ENCODE data around the gene MYO9B. TPM values are rescaled to one million over a fixed set of nuclear protein-coding genes. Genes with fewer than 3 reads are reported as not detected.

The MYO9B gene
- total RNA-seq, 1 experiment from 2014 or later, result 68.3 TPM

DNA sequence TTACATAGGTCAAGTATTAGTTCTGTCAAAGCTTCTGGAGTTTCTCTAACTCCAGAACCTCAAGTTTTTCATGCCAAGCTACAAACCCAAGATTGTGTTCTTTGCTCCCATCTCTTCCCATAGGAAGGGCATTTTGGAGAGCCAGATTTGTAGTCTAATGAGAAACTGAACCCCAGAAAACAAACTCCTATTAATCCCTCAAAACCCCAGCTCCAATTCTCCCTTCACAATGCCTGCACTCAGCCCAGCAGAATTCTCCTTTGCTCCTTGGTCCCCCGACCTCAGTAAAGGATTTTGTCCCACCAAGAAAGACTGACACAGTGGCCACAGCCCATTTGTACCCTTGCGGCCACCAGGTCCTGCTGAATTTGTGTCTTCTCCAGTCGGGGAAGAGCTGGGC lies 180.6 kb downstream of the MYO9B start:
- Histone ChIP-seq H3K36me3 (ENCODE audit: low read depth, low read length) (no peaks in the 10 kb centered on the region), H3K27ac (ENCODE audit: low read length) (no peak overlapping the region), H3K9me2 (replicated peaks; ENCODE audit: low read length) (no peaks in the 10 kb centered on the region), H3K27me3 (ENCODE audit: low read length) (no peaks in the 10 kb centered on the region), H3K9ac (ENCODE audit: low read length) (no peak overlapping the region), H4K20me1 (ENCODE audit: low read length) (no peaks in the 10 kb centered on the region), H3F3A (ENCODE audit: low read length, unreplicated experiment) (no peaks in the 10 kb centered on the region), H3K4me2 (ENCODE audit: low read length) (no peak overlapping the region), H3K4me3 (ENCODE audit: low read length) (no peak overlapping the region), H3K79me2 (ENCODE audit: low read length) (no peaks in the 10 kb centered on the region), H3K4me1 (ENCODE audit: insufficient read depth, low read length) (no peaks in the 10 kb centered on the region), H2AFZ (ENCODE audit: low read length) (no peak overlapping the region), H3K9me3 (ENCODE audit: low read length) (0 out of 2 replicates have a peak, but pooled peaks cover 5% of the 10 kb centered on the region)
- ATAC-seq, result no peak
- TF ChIP-seq, protein P1, sequence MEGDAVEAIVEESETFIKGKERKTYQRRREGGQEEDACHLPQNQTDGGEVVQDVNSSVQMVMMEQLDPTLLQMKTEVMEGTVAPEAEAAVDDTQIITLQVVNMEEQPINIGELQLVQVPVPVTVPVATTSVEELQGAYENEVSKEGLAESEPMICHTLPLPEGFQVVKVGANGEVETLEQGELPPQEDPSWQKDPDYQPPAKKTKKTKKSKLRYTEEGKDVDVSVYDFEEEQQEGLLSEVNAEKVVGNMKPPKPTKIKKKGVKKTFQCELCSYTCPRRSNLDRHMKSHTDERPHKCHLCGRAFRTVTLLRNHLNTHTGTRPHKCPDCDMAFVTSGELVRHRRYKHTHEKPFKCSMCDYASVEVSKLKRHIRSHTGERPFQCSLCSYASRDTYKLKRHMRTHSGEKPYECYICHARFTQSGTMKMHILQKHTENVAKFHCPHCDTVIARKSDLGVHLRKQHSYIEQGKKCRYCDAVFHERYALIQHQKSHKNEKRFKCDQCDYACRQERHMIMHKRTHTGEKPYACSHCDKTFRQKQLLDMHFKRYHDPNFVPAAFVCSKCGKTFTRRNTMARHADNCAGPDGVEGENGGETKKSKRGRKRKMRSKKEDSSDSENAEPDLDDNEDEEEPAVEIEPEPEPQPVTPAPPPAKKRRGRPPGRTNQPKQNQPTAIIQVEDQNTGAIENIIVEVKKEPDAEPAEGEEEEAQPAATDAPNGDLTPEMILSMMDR (conservative IDR thresholded peaks at IDR 0.05; ENCODE audit: low read depth, low read length), result no peak
- TF ChIP-seq EZH2 (IDR thresholded peaks at IDR 0.05; ENCODE audit: low read length, unreplicated experiment), result no peak
- intact Hi-C loops (cut with micrococcal nuclease), result no loop called here
- BruUV-seq (replicated peaks), result no TSS peak
- ChIA-PET CTCF (no interaction called here), POLR2A (ENCODE audit: unreplicated experiment) (interaction anchor here (0.5 kb wide), 1 partner anchor 160 kb away, joined by 31 read pairs; no protein-coding TSS in a partner anchor)
- DNase-seq, result no peak

DNA sequence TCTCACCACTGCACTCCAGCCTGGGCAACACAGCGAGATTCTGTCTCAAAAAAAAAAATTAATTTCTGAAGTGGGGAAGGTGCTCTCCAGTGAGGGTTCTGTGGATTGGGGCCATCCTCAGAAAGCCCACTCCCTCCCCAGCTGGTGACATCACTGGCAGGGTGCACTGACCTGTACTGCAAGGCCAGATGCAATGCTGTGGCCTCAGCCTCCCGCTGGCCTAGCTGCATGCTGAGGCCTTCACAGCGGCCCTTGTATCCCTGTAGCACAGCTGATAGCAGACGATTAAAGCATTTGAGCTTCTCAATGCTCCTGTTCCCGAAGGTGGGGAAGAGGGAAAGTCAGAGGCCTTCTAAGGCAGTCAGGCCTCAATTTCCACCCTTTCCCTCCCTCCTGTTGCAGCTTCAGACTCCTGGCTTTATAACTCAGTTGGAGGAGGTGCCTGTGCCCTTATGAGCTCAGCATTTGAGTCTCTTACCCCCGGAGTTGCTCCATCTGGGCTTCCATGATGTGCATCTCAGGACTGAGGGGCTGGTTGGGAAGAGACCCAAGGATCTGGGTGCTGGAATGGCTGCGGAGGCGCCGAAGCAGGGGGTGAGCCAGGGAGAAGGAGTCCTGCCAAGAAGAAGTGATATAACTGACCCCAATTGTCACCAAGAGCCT lies 183.7 kb downstream of the MYO9B start:
- Histone ChIP-seq H3K27me3 (ENCODE audit: low read length) (no peaks in the 10 kb centered on the region), H3K36me3 (ENCODE audit: low read depth, low read length) (no peaks in the 10 kb centered on the region), H3K4me2 (ENCODE audit: low read length) (no peak overlapping the region), H3K4me1 (ENCODE audit: insufficient read depth, low read length) (no peaks in the 10 kb centered on the region), H2AFZ (ENCODE audit: low read length) (no peak overlapping the region), H3K9me2 (replicated peaks; ENCODE audit: low read length) (no peaks in the 10 kb centered on the region), H4K20me1 (ENCODE audit: low read length) (no peaks in the 10 kb centered on the region), H3K4me3 (ENCODE audit: low read length) (no peak overlapping the region), H3K27ac (ENCODE audit: low read length) (no peak overlapping the region), H3K9me3 (ENCODE audit: low read length) (0 out of 2 replicates have a peak, but pooled peaks cover 5% of the 10 kb centered on the region), H3K79me2 (ENCODE audit: low read length) (no peaks in the 10 kb centered on the region), H3F3A (ENCODE audit: low read length, unreplicated experiment) (no peaks in the 10 kb centered on the region), H3K9ac (ENCODE audit: low read length) (no peak overlapping the region)
- ChIA-PET CTCF (no interaction called here), POLR2A (ENCODE audit: unreplicated experiment) (no interaction called here)
- intact Hi-C loops (cut with micrococcal nuclease), result no loop called here
- DNase-seq, result no peak
- BruUV-seq (replicated peaks), result no TSS peak
- no peak for TF ChIP-seq EZH2 (IDR thresholded peaks at IDR 0.05; ENCODE audit: low read length, unreplicated experiment)
- no peak for TF ChIP-seq EZH2phosphoT487 (IDR thresholded peaks at IDR 0.05; ENCODE audit: borderline replicate concordance, low read length)
- TF ChIP-seq, protein P1 (conservative IDR thresholded peaks at IDR 0.05; ENCODE audit: low read depth, low read length), result no peak
- no peak for ATAC-seq

DNA sequence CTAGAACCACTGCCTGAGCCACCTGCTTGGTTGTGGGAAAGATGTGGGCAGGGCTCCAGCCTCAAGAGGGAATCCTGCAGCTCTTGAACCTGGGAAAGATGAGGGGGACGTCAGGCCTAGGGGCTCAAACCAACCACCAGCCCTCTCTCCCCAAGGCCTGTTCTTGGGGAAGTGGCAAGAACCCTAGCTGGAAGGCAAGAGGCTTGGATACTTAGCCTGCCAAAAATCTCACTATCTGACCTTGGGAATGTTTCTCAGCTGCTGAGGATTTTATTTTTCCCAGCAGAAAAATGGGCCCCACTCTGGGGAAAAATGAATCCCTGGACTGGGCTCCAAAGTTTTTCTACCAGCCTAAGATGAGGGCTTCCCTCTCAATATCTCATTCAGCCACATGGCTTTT lies 184.4 kb downstream of the MYO9B start:
- Histone ChIP-seq H2AFZ (ENCODE audit: low read length) (no peak overlapping the region), H3K4me1 (ENCODE audit: insufficient read depth, low read length) (no peaks in the 10 kb centered on the region), H3K27me3 (ENCODE audit: low read length) (no peaks in the 10 kb centered on the region), H3K79me2 (ENCODE audit: low read length) (no peaks in the 10 kb centered on the region), H3K27ac (ENCODE audit: low read length) (no peak overlapping the region), H4K20me1 (ENCODE audit: low read length) (no peaks in the 10 kb centered on the region), H3K4me2 (ENCODE audit: low read length) (no peak overlapping the region), H3K9me3 (ENCODE audit: low read length) (0 out of 2 replicates have a peak, but pooled peaks cover 5% of the 10 kb centered on the region), H3K36me3 (ENCODE audit: low read depth, low read length) (no peaks in the 10 kb centered on the region), H3K4me3 (ENCODE audit: low read length) (no peak overlapping the region), H3K9me2 (replicated peaks; ENCODE audit: low read length) (no peaks in the 10 kb centered on the region), H3F3A (ENCODE audit: low read length, unreplicated experiment) (no peaks in the 10 kb centered on the region), H3K9ac (ENCODE audit: low read length) (no peak overlapping the region)
- no peak for DNase-seq
- CTCF ChIA-PET, result interaction anchor here (0.6 to 0.9 kb wide), 2 partner anchors 11 to 45 kb away, joined by 3 to 4 read pairs; partner anchors contain the start of gene MRPL34
- no peak for ATAC-seq
- TF ChIP-seq EZH2 (IDR thresholded peaks at IDR 0.05; ENCODE audit: low read length, unreplicated experiment) (no peak), EZH2phosphoT487 (IDR thresholded peaks at IDR 0.05; ENCODE audit: borderline replicate concordance, low read length) (no peak)
- TF ChIP-seq, protein P1 (conservative IDR thresholded peaks at IDR 0.05; ENCODE audit: low read depth, low read length), result no peak
- no TSS peak for BruUV-seq (replicated peaks)
- POLR2A ChIA-PET (ENCODE audit: unreplicated experiment), result no interaction called here
- intact Hi-C loops (cut with micrococcal nuclease), result no loop called here
